Testis (tissue), 3 donors: ENCODE measurements around the gene NUP188. TPM values are rescaled to one million over a fixed set of nuclear protein-coding genes. Genes with fewer than 3 reads are reported as not detected.
A peak's percentile ranks its signal among the peaks of the same experiment; 100 is the strongest.

ENCODE experiments used
- DNase-seq: peaks from one replicate; pipeline ENCODE4 v3.0.0-alpha.2; 2019
- H3K27ac ChIP-seq, 2 donors: fragments of 200-600 bp; sonication (generic); one replicate each; pipeline ENCODE4 v1.5.1; 2019
- H3K27me3 ChIP-seq: fragments of 200-600 bp; sonication (generic); one replicate; pipeline ENCODE4 v1.5.1; 2019
- H3K36me3 ChIP-seq: fragments of 200-600 bp; sonication (generic); one replicate; pipeline ENCODE4 v1.5.1; 2017; ENCODE audit warnings: low read depth; ENCODE audit errors: missing control alignments
- H3K4me1 ChIP-seq: fragments of 200-600 bp; sonication (generic); one replicate; pipeline ENCODE4 v1.5.1; 2019
- H3K4me3 ChIP-seq, 2 donors: fragments of 200-600 bp; sonication (generic); one replicate each; pipeline ENCODE4 v1.5.1; 2017 to 2019
- H3K9me3 ChIP-seq: fragments of 200-600 bp; sonication (generic); one replicate; pipeline ENCODE4 v1.5.1; 2017
- POLR2A ChIP-seq: fragments of 450-650 bp; IDR thresholded peaks from one replicate; pipeline ENCODE4 v1.6.1; 2017; ENCODE audit warnings: antibody characterized with exemption, mild to moderate bottlenecking, moderate library complexity
- WGBS, 2 donors: methylation state at CpG; one replicate each; pipeline ENCODE4 v1.1.5; 2018; 5-methylcytosine and 5-hydroxymethylcytosine counted together
- intact Hi-C: fragments of 100-400 bp; cut with DNase I; formaldehyde crosslinking; loops from one replicate; pipeline ENCODE4 v1.15.1; 2023; ENCODE audit warnings: low total_unique reads
- polyA plus RNA-seq: library from polyadenylated mRNA; stranded (reverse); fragments of 350-450 nt; fragmentation: Illumina TruSeq; extraction: RNeasy Lipid Tissue Mini Kit (QIAGEN cat#74804); gene quantifications from one replicate; pipeline ENCODE4 v1.2.3, GENCODE V29; 2014; ENCODE audit warnings: low read depth, low replicate concordance; ENCODE audit not compliant: insufficient read depth
- total RNA-seq, 2 donors: library from RNA; depleted of rRNA; stranded (reverse); fragments of >200 nt; gene quantifications; one replicate each; pipeline ENCODE4 v1.2.3, GENCODE V29; 2016
- TF ChIP-seq, protein P1 (sequence below), 3 experiments: fragments of 450-650 bp in 2 of 3; fragments of 200-600 bp in 1 of 3; sonication (generic) in 1 of 3; IDR thresholded peaks; one replicate each; pipeline ENCODE4 v1.5.1; 2016 to 2019; ENCODE audit warnings: antibody characterized with exemption in 3 of 3, mild to moderate bottlenecking in 2 of 3, moderate library complexity in 1 of 3

NUP188 gene
- total and polyA plus RNA-seq, 3 donors from 2014 or later: 165 to 241 (median 184) TPM

DNA sequence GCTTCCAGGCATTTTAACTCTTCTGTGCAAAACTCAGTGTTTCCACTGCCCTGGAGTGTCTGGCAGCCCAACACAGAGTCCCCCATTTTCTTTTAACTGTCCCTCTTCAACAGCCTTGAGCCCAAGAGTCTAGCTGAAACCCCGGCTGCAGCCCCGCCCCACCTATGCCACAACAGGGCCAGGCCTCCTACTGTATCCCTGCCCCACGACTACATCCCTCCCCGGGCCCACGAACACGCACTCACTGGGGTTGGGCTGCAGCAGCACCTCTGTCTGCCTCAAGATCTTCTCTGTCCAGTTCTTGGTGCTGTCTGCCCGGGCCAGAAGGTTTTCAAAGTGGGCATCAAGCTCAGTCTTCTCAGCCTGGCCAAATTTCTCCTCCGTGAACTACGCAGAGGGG lies 74.5 kb downstream of the NUP188 start:
- Histone ChIP-seq H3K4me3 (no peak overlapping the region), H3K4me1 (peaks cover 29% of the 10 kb centered on the region), H3K9me3 (no peaks in the 10 kb centered on the region), H3K27me3 (no peaks in the 10 kb centered on the region), H3K36me3 (no peaks in the 10 kb centered on the region), H3K27ac (no peak overlapping the region)
- WGBS, 2 donors: 69 to 72% methylated on average over 7 to 9 of the region's 9 CpGs
- intact Hi-C loops: no loop called here
- no peak for DNase-seq
- TF ChIP-seq, protein P1, sequence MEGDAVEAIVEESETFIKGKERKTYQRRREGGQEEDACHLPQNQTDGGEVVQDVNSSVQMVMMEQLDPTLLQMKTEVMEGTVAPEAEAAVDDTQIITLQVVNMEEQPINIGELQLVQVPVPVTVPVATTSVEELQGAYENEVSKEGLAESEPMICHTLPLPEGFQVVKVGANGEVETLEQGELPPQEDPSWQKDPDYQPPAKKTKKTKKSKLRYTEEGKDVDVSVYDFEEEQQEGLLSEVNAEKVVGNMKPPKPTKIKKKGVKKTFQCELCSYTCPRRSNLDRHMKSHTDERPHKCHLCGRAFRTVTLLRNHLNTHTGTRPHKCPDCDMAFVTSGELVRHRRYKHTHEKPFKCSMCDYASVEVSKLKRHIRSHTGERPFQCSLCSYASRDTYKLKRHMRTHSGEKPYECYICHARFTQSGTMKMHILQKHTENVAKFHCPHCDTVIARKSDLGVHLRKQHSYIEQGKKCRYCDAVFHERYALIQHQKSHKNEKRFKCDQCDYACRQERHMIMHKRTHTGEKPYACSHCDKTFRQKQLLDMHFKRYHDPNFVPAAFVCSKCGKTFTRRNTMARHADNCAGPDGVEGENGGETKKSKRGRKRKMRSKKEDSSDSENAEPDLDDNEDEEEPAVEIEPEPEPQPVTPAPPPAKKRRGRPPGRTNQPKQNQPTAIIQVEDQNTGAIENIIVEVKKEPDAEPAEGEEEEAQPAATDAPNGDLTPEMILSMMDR (IDR thresholded peaks at IDR 0.05): no peak
- TF ChIP-seq POLR2A: no peak

DNA sequence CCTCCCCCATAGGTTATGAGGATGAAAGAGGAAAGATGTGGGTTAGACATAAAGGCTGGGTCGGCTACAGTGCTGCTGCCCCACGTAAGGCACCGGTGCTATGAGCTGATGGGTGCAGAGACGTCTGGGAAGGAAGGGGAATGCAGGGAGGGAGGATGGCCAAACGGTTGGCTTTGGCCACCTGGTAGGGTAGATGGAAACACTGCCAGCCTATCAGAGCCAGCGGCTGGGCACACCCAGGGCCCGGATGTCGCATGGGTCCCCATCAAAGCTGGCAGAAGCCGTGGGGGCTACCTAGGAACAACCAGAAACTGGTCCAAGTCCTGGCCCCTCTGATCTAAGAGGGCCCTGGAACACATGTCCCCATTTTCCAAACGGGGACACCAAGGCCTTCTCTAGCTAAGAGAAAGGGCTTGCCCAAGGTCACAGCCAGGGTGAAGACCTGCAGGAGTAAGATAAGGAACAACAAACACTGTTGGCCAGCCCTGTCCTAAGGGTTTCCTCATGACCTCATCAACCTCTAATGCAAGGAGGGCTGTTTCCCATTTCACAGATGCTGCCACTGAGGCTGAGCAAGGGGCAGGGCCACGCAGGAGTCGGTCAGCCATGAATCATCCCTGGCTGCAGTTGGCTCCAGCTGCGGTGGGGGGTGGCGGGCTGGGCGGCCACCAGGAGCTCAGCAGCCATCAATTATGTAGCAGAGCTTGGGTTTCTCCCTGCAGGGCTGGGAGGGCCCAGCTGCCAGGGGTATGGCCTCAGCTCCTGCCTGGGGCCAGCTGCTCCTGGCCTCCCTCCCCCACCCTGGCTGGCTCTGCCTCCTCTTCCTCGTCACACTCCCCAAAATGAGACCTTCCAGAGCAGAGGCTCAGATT lies 75.8 kb downstream of the NUP188 start:
- DNase-seq: peak; percentile 39
- TF ChIP-seq, protein P1 (IDR thresholded peaks at IDR 0.05): no peak
- no peak for TF ChIP-seq POLR2A
- H3K36me3 ChIP-seq: no peaks in the 10 kb centered on the region
- no peaks in the 10 kb centered on the region for H3K9me3 ChIP-seq
- no peak overlapping the region for H3K4me3 ChIP-seq
- intact Hi-C loops: no loop called here
- H3K27me3 ChIP-seq: no peaks in the 10 kb centered on the region
- peaks cover 35% of the 10 kb centered on the region for H3K4me1 ChIP-seq
- 70 to 82% methylated on average over 14 to 16 of the region's 16 CpGs for WGBS, 2 donors
- H3K27ac ChIP-seq: no peak overlapping the region

DNA sequence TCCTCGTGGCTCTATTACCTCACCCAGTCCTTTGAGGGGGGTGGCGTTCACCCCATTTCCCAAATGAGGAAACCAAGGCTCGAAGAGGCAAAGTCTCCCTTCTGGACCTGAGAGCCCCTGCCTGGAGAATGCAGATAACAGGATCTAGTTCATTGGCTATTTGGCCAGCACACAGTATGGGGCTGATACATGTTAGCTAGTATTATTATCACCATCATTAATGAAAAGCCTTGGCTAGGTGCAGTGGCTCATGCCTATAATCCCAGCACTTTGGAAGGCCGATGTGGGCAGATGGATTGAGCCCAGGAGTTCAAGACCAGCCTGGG lies 76.4 kb downstream of the NUP188 start:
- Histone ChIP-seq H3K9me3 (no peaks in the 10 kb centered on the region), H3K36me3 (no peaks in the 10 kb centered on the region), H3K27me3 (no peaks in the 10 kb centered on the region), H3K4me1 (peaks cover 35% of the 10 kb centered on the region), H3K27ac (no peak overlapping the region), H3K4me3 (no peak overlapping the region)
- WGBS, 2 donors: 54 to 64% methylated on average over 4 of the region's 4 CpGs
- no peak for DNase-seq
- intact Hi-C loops: no loop called here
- TF ChIP-seq POLR2A: no peak
- TF ChIP-seq, protein P1 (IDR thresholded peaks at IDR 0.05): no peak

DNA sequence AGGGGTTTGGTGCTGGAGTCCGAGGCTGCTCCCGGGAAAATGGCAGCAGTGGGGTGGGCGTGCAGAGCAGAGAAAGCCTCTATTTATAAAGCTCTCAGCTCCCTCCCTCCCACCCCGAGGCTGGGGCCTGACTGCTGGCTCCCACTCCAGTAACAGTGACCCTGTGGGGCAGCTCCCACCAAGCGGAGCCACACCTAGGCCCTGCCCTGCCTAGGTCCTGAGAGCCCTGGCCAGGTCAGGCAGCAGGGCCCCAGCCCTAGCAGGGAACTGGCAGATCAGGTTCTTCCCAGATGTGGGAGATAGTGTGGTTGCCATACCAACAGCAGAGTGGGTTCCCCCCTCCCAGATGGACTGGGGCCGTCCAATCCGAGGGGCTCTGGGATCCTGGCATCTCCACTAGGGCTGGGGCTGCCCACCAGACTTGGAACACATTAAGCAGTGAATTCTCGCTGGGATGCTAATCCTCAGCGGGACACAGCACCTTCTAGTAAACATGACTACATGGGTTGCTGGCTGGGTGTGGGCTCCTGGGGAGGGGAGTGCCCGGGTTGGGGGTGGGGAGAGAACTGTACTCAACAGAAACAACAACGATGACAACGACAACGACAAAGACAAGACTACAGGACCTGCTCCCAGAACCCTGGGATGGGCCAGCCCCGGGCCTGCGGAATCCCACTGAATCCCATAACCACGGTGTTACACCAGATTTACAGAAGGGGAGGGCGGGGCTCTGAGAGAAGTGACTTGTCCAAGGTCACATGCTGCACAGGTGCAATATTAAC lies 79.1 kb downstream of the NUP188 start:
- H3K27ac ChIP-seq: peak overlapping the region in 1 of 2 donors; percentile 43
- peaks cover 41% of the 10 kb centered on the region for H3K4me1 ChIP-seq
- WGBS, 2 donors: 26 to 29% methylated on average over 11 to 17 of the region's 17 CpGs
- no peaks in the 10 kb centered on the region for H3K9me3 ChIP-seq
- DNase-seq: no peak
- H3K36me3 ChIP-seq: no peaks in the 10 kb centered on the region
- TF ChIP-seq, protein P1 (IDR thresholded peaks at IDR 0.05): no peak
- no peak for TF ChIP-seq POLR2A
- H3K27me3 ChIP-seq: no peaks in the 10 kb centered on the region
- intact Hi-C loops: no loop called here
- no peak overlapping the region for H3K4me3 ChIP-seq
